SK-N-SH (cell line): ENCODE results near the gene USP36. TPM values are rescaled to one million over a fixed set of nuclear protein-coding genes. Genes with fewer than 3 reads are reported as not detected.
"Not testable (repeated sequence)": the region's sequence is repeated elsewhere in the genome, so short reads cannot be mapped to it uniquely, and the experiment has no call there.

Experiments used
- CTCF ChIA-PET: fragments of 300-600, 350-600 bp; formaldehyde crosslinking; extraction: SDS; loops from one replicate; lab custom pipeline; 2021; lab: Yijun Ruan, JAX
- POLR2A ChIA-PET: fragments of 350-600 bp; sonication (Branson Sonifier 250); formaldehyde crosslinking; extraction: SDS; loops from one replicate; lab custom pipeline; 2020; ENCODE audit warnings: antibody characterized with exemption, inconsistent platforms; lab: Yijun Ruan, JAX
- DNase-seq: peaks from one replicate; pipeline ENCODE4 v3.0.0; 2012
- H2AFZ ChIP-seq: fragments of 200-600 bp; sonication (generic); 2 replicates; pipeline ENCODE4 v1.8.1; 2016; ENCODE audit warnings: antibody characterized with exemption, mild to moderate bottlenecking, low read depth
- H3F3A ChIP-seq: fragments of 200-600 bp; sonication (generic); replicated peaks from 2 replicates; pipeline ENCODE3; 2016; ENCODE audit warnings: antibody characterized with exemption, mild to moderate bottlenecking; ENCODE audit not compliant: insufficient read depth
- H3K27ac ChIP-seq, 2 experiments: fragments of 200-500 bp in 1 of 2; fragments of 200-600 bp in 1 of 2; sonication (Bioruptor generic) in 1 of 2; sonication (generic), shearing (Covaris generic) in 1 of 2; 2 replicates each; pipeline versions ENCODE4 v1.5.1 to v1.6.1; 2014 to 2016; ENCODE audit warnings: low read depth in 2 of 2, inconsistent platforms in 1 of 2, low read length in 1 of 2, mild to moderate bottlenecking in 1 of 2, mixed read lengths in 1 of 2
- H3K27me3 ChIP-seq: fragments of 200-600 bp; sonication (generic), shearing (Covaris generic); 2 replicates; pipeline ENCODE4 v1.6.1; 2016; ENCODE audit warnings: mixed run types; ENCODE audit not compliant: insufficient read depth
- H3K36me3 ChIP-seq, 2 experiments: fragments of 200-500 bp in 1 of 2; fragments of 200-600 bp in 1 of 2; sonication (Bioruptor generic) in 1 of 2; sonication (generic) in 1 of 2; replicated peaks in 1 of 2; 2 replicates each; pipeline versions ENCODE3 to v1.5.1; 2014 to 2016; ENCODE audit warnings: low read length in 1 of 2, mild to moderate bottlenecking in 1 of 2; ENCODE audit not compliant: insufficient read depth in 2 of 2, control insufficient read depth in 1 of 2
- H3K4me1 ChIP-seq, 2 experiments: fragments of 200-500 bp in 1 of 2; fragments of 200-600 bp in 1 of 2; sonication (Bioruptor generic) in 1 of 2; sonication (generic), shearing (Covaris generic) in 1 of 2; 2 replicates each; pipeline versions ENCODE4 v1.5.1 to v1.6.1; 2014 to 2016; ENCODE audit warnings: low read depth in 1 of 2, low read length in 1 of 2, mixed run types in 1 of 2; ENCODE audit not compliant: insufficient read depth in 2 of 2, control insufficient read depth in 1 of 2
- H3K4me2 ChIP-seq: fragments of 200-600 bp; sonication (generic), shearing (Covaris generic); 2 replicates; pipeline ENCODE4 v1.6.1; 2017; ENCODE audit warnings: mixed run types
- H3K4me3 ChIP-seq, 2 experiments: fragments of 200-500 bp in 1 of 2; fragments of 200-600 bp in 1 of 2; sonication (Bioruptor generic) in 1 of 2; sonication (generic), shearing (Covaris generic) in 1 of 2; 2 replicates each; pipeline versions ENCODE4 v1.5.1 to v1.8.1; 2014 to 2016; ENCODE audit warnings: low read depth in 2 of 2, inconsistent platforms in 1 of 2, low read length in 1 of 2, mild to moderate bottlenecking in 1 of 2, mixed read lengths in 1 of 2, moderate library complexity in 1 of 2
- H3K79me2 ChIP-seq: fragments of 200-600 bp; sonication (generic); 2 replicates; pipeline ENCODE4 v1.8.1; 2017; ENCODE audit warnings: mild to moderate bottlenecking; ENCODE audit not compliant: insufficient read depth
- H3K9ac ChIP-seq: fragments of 200-600 bp; sonication (generic); 2 replicates; pipeline ENCODE4 v1.6.1; 2017; ENCODE audit warnings: mixed run types
- H3K9me2 ChIP-seq: fragments of 200-600 bp; sonication (generic); 2 replicates; pipeline ENCODE4 v1.6.1; 2017; ENCODE audit warnings: mixed run types
- H3K9me3 ChIP-seq: fragments of 200-600 bp; sonication (generic); 2 replicates; pipeline ENCODE4 v1.6.1; 2017; ENCODE audit warnings: mixed run types, mild to moderate bottlenecking, moderate library complexity
- H4K20me1 ChIP-seq: fragments of 200-600 bp; sonication (generic); 2 replicates; pipeline ENCODE4 v1.6.1; 2017; ENCODE audit warnings: mild to moderate bottlenecking, mixed run types; ENCODE audit not compliant: insufficient read depth
- ELF1 ChIP-seq: IDR thresholded peaks from 2 replicates; pipeline ENCODE4 v1.4.0; 2012
- EP300 ChIP-seq, 2 experiments: IDR thresholded peaks; 2 replicates each; pipeline versions ENCODE4 v1.4.0 to v1.6.1; 2012; ENCODE audit warnings: borderline replicate concordance in 1 of 2, low read depth in 1 of 2, low read length in 1 of 2
- FOSL2 ChIP-seq: IDR thresholded peaks from 2 replicates; pipeline ENCODE4 v1.4.0; 2012; ENCODE audit warnings: low read depth, mild to moderate bottlenecking, moderate library complexity, borderline replicate concordance
- FOXJ3 ChIP-seq: sonication (generic); formaldehyde crosslinking; IDR thresholded peaks from 2 replicates; pipeline ENCODE4 v1.5.1; 2020; ENCODE audit warnings: mild to moderate bottlenecking, missing genetic modification reagents
- JUND ChIP-seq: IDR thresholded peaks from 2 replicates; pipeline ENCODE4 v1.4.0; 2012
- MXI1 ChIP-seq: IDR thresholded peaks from 2 replicates; pipeline ENCODE4 v1.6.1; 2012; ENCODE audit warnings: mild to moderate bottlenecking, low read depth, low read length, improper control_type of control experiment
- NFIC ChIP-seq: IDR thresholded peaks from 2 replicates; pipeline ENCODE4 v1.4.0; 2012; ENCODE audit warnings: borderline replicate concordance
- RAD21 ChIP-seq: IDR thresholded peaks from 2 replicates; pipeline ENCODE4 v1.6.1; 2012; ENCODE audit warnings: mild to moderate bottlenecking, low read length
- RXRA ChIP-seq: IDR thresholded peaks from 2 replicates; pipeline ENCODE4 v1.4.0; 2012; ENCODE audit warnings: low read depth, mild to moderate bottlenecking, borderline replicate concordance
- WGBS: methylation state at CpG from one replicate; pipeline ENCODE4 v1.1.6; 2017; ENCODE audit warnings: low lambda C conversion rate; 5-methylcytosine and 5-hydroxymethylcytosine counted together
- polyA plus RNA-seq, 3 experiments: library from polyadenylated mRNA; depleted of rRNA; stranded (reverse); fragments of >200 nt; gene quantifications; 2 replicates each; pipeline ENCODE4 v1.2.3, GENCODE V29; 2012
- TF ChIP-seq, protein P1 (sequence below): IDR thresholded peaks from 2 replicates; pipeline ENCODE4 v1.4.0; 2012; ENCODE audit warnings: low read depth, borderline replicate concordance
- TF ChIP-seq, protein P2 (sequence below): IDR thresholded peaks from 2 replicates; pipeline ENCODE4 v1.6.1; 2012; ENCODE audit warnings: mild to moderate bottlenecking, low read depth, low read length, moderate library complexity

The USP36 gene
- polyA plus RNA-seq, 1 of the 3 experiments (the other 2 are of a cell fraction), result 34.6 TPM

DNA sequence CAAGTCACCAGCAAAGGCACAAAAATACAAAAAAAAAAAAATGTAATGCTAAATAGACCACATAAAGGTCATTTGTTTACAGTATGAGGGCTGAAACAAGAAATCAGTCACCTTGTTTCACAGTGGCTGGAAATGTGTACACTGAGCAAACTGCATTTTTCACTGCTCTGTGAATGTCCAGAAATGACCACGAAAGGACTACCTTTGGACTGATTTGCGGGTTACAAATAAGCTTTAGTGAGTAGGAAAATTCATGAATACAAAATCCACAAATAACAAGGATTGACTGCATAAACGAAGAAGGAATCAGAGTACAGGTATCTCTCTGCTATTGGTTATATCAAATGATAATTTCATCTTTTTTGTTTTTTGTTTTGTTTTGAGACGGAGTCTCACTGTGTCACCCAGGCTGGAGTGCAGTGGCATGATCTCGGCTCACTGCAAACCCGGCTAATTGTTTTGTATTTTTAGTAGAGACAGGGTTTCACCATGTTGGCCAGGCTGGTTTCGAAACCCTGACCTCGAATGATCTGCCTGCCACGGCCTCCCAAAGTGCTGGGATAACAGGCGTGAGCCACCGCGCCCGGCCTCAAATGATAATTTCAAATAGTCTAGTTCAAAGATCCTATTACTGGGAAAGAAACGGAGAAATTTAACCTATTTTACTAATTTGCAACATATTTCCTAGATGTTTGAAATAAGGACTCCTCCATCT lies 89.0 kb downstream of the USP36 start:
- Histone ChIP-seq H3K9me3 (no peaks in the 10 kb centered on the region), H3K4me1 (peaks cover 4 to 9% of the 10 kb centered on the region in 2 experiments; a peak in 2 of 4 replicates), H3K9me2 (no peaks in the 10 kb centered on the region), H3K36me3 (no peaks in the 10 kb centered on the region), H3K4me3 (no peak overlapping the region), H3K79me2 (peaks cover 85% of the 10 kb centered on the region), H4K20me1 (peaks cover 16% of the 10 kb centered on the region), H3K4me2 (no peak overlapping the region), H3K9ac (no peak overlapping the region), H2AFZ (no peak overlapping the region), H3K27ac (no peak overlapping the region), H3K27me3 (no peaks in the 10 kb centered on the region), H3F3A (no peaks in the 10 kb centered on the region)
- 93% methylated on average over 14 of the region's 14 CpGs for WGBS
- ChIA-PET CTCF (interaction anchor here (4.3 to 4.5 kb wide), 2 partner anchors 43 to 254 kb away, joined by 13 to 23 read pairs; no protein-coding TSS in a partner anchor), POLR2A (no interaction called here)
- DNase-seq, result no peak
- TF ChIP-seq, protein P1, sequence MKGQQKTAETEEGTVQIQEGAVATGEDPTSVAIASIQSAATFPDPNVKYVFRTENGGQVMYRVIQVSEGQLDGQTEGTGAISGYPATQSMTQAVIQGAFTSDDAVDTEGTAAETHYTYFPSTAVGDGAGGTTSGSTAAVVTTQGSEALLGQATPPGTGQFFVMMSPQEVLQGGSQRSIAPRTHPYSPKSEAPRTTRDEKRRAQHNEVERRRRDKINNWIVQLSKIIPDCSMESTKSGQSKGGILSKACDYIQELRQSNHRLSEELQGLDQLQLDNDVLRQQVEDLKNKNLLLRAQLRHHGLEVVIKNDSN, result no peak
- no peak for TF ChIP-seq ELF1

DNA sequence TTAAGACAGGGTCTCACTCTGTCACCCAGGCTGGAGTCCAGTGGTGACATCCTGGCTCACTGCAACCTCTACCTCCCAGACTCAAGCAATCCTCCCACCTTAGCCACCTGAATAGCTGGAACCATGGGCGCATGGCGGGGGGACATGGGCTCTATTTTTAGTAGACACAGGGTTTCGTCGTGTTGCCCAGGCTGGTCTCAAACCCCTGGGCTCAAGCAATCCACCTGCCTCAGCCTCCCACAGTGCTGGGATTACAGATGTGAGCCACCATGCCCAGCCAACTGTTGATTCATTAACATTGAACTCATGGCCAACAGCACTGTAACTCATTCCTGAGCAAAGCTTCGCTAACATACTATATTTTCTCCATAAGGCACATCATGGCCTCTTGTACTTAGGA lies 89.6 kb downstream of the USP36 start:
- H4K20me1 ChIP-seq, result peaks cover 17% of the 10 kb centered on the region
- POLR2A ChIA-PET, result not testable (repeated sequence)
- H3K79me2 ChIP-seq, result peaks cover 80% of the 10 kb centered on the region

DNA sequence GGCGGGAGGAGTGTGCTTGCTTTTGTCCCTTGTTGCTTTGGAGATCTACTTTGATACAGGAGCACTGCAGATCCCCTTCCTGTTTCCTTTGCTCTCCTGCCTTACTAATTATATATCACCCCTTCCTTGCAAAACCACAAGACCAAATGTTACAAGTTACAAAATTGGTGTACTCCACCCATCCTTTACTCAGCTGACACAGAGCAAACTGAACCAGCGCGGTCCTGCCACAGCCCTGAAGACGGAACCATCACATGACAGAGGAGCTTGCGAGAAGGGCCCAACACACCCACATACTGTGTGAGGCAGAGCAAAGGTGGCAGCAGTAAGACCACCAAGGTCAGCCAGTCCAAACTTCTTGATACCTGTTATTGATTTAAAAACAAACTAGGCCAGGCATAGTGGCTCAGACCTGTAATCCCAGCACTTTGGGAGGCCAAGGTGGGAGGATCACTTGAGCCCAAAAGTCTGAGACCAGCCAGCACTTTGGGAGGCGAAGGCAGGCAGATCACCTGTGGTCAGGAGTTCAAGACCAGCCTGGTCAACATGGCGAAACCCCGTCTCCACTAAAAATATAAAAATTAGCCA lies 91.8 kb downstream of the USP36 start:
- H4K20me1 ChIP-seq, result peaks cover 13% of the 10 kb centered on the region; the same call in 1 of the 2 replicates
- CTCF ChIA-PET, result interaction anchor here (0.6 to 4.5 kb wide), 10 partner anchors 11 to 251 kb away, joined by 3 to 33 read pairs (median 4); partner anchors contain the start of gene CYTH1
- DNase-seq, result no peak

More for the DNA sequence above, 89.6 kb downstream of the USP36 start:
- not testable (repeated sequence) for H3K9ac ChIP-seq, H3K36me3 ChIP-seq, H3K27me3 ChIP-seq, H3K9me2 ChIP-seq, H3K4me1 ChIP-seq, H3F3A ChIP-seq, H3K4me3 ChIP-seq, H3K4me2 ChIP-seq, H2AFZ ChIP-seq, DNase-seq, H3K9me3 ChIP-seq, H3K27ac ChIP-seq
- CTCF ChIA-PET, result interaction anchor here (4.3 to 4.5 kb wide), 2 partner anchors 42 to 254 kb away, joined by 13 to 23 read pairs; no protein-coding TSS in a partner anchor
- 96% methylated on average over 5 of the region's 5 CpGs for WGBS

More for the DNA sequence above, 91.8 kb downstream of the USP36 start:
- Histone ChIP-seq H3K9me3 (no peaks in the 10 kb centered on the region), H3F3A (no peaks in the 10 kb centered on the region), H2AFZ (no peak overlapping the region), H3K9me2 (no peaks in the 10 kb centered on the region), H3K9ac (no peak overlapping the region), H3K27ac (no peak overlapping the region), H3K4me2 (no peak overlapping the region), H3K4me1 (peaks cover 4 to 10% of the 10 kb centered on the region in 2 experiments; a peak in 3 of 4 replicates), H3K36me3 (no peaks in the 10 kb centered on the region), H3K4me3 (no peak overlapping the region), H3K79me2 (peaks cover 84% of the 10 kb centered on the region), H3K27me3 (no peaks in the 10 kb centered on the region)
- POLR2A ChIA-PET, result no interaction called here
- 96% methylated on average over 8 of the region's 8 CpGs for WGBS
- TF ChIP-seq MXI1 (no peak), JUND (no peak), EP300 (IDR thresholded peaks at IDR 0.05; ENCODE audit: borderline replicate concordance in 1 of 2, low read depth in 1 of 2, low read length in 1 of 2) (no peak), FOXJ3 (CRISPR knock-in tag) (no peak), RAD21 (no peak), FOSL2 (no peak), NFIC (no peak), RXRA (no peak)
- TF ChIP-seq, protein P2, sequence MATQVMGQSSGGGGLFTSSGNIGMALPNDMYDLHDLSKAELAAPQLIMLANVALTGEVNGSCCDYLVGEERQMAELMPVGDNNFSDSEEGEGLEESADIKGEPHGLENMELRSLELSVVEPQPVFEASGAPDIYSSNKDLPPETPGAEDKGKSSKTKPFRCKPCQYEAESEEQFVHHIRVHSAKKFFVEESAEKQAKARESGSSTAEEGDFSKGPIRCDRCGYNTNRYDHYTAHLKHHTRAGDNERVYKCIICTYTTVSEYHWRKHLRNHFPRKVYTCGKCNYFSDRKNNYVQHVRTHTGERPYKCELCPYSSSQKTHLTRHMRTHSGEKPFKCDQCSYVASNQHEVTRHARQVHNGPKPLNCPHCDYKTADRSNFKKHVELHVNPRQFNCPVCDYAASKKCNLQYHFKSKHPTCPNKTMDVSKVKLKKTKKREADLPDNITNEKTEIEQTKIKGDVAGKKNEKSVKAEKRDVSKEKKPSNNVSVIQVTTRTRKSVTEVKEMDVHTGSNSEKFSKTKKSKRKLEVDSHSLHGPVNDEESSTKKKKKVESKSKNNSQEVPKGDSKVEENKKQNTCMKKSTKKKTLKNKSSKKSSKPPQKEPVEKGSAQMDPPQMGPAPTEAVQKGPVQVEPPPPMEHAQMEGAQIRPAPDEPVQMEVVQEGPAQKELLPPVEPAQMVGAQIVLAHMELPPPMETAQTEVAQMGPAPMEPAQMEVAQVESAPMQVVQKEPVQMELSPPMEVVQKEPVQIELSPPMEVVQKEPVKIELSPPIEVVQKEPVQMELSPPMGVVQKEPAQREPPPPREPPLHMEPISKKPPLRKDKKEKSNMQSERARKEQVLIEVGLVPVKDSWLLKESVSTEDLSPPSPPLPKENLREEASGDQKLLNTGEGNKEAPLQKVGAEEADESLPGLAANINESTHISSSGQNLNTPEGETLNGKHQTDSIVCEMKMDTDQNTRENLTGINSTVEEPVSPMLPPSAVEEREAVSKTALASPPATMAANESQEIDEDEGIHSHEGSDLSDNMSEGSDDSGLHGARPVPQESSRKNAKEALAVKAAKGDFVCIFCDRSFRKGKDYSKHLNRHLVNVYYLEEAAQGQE, result no peak
